Stimulated activated CD8-positive, alpha-beta memory T cell treated with anti-CD3 and anti-CD28 coated beads, Interleukin-12 subunit alpha, Interleukin-12 subunit beta, amount 100 ng/mL, for 24 hours (primary cell): ENCODE measurements around the gene PCSK5.

Experiments
- DNase-seq: peaks from one replicate; pipeline ENCODE4 v3.0.0-alpha.2; 2020; ENCODE audit errors: extremely low read depth

The PCSK5 gene

GRCh38 chr9:76188905-76189304 lies 298.4 kb downstream of the PCSK5 start:
- no peak for DNase-seq

DNA sequence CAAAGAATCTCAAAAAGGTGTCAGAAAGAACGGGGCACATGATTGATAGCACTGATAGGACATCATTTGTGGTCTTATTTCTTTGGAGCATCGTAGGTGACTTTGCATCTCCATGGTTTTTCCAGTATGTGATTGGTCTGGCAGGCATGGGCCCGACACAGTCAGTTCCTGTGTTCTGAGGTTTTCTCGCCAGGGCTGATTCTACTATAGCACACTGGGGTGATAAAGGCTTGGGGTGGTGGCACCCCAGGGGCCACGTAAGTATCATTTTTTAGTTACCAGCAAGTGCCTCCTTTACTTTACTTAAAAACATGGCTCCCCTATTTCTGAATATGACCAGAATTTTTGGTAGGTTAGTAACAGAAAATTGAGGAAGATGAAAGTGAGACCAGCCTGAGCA lies 301.0 kb downstream of the PCSK5 start:
- DNase-seq: no peak

DNA sequence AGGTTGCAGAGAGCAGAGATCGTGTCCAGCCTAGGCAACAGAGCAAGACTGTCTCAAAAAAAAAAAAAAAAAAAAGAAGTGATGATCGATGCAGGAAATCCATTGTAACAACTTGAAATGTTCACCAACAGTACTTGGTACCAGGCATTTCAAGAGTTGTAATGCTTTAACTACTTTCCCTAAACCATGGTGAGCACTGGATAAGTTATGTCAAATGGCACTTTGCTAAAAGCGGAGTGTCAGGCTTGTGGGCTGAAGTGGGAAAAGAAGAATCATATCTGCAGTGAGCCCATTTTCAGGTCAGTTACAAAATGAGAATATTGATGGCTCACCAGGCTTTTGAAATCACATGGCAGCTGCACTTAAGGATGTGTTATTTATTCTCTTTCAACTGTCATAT lies 301.5 kb downstream of the PCSK5 start:
- DNase-seq: no peak

GRCh38 chr9:76194896-76195295 lies 304.4 kb downstream of the PCSK5 start:
- DNase-seq: no peak

- no peak for DNase-seq
Observed at GRCh38 chr9:76198336-76198735, 307.9 kb downstream of the PCSK5 start.

GRCh38 chr9:76200315-76200714 lies 309.8 kb downstream of the PCSK5 start:
- no peak for DNase-seq

- no peak for DNase-seq
Observed at GRCh38 chr9:76200745-76201144, 310.3 kb downstream of the PCSK5 start.

GRCh38 chr9:76203373-76203772 lies 312.9 kb downstream of the PCSK5 start:
- no peak for DNase-seq

- DNase-seq: no peak
Observed at GRCh38 chr9:76206821-76207220, 316.3 kb downstream of the PCSK5 start.

- DNase-seq: no peak
Observed at GRCh38 chr9:76213751-76214150, 323.3 kb downstream of the PCSK5 start.

GRCh38 chr9:76215066-76215465 lies 324.6 kb downstream of the PCSK5 start:
- no peak for DNase-seq

DNA sequence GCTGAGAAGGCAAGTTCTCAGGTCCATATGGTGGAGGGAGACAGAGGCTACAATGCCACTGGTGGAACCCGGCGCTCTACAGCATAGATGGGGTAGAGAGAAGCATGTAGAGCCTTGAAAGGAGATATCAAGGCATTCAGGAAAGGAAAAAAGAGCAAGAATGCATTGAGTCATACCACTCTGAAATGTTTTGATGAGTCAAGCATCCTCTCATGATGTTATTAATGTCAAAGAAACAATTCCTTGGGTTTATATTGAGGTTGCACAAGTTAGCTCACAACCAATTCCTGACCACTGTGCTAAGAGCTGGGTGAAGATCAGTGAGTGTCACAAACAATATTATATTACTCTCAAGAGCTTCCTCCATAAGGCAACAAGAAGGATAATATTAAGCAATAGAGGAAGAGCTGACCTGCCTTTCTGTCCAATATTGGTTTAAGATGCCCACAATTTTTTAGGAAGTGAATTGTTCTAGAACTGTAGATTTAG lies 325.7 kb downstream of the PCSK5 start:
- no peak for DNase-seq

- no peak for DNase-seq
Observed at GRCh38 chr9:76218117-76218885, 327.8 kb downstream of the PCSK5 start.

- no peak for DNase-seq
Observed at GRCh38 chr9:76218886-76219445, 328.5 kb downstream of the PCSK5 start.

DNA sequence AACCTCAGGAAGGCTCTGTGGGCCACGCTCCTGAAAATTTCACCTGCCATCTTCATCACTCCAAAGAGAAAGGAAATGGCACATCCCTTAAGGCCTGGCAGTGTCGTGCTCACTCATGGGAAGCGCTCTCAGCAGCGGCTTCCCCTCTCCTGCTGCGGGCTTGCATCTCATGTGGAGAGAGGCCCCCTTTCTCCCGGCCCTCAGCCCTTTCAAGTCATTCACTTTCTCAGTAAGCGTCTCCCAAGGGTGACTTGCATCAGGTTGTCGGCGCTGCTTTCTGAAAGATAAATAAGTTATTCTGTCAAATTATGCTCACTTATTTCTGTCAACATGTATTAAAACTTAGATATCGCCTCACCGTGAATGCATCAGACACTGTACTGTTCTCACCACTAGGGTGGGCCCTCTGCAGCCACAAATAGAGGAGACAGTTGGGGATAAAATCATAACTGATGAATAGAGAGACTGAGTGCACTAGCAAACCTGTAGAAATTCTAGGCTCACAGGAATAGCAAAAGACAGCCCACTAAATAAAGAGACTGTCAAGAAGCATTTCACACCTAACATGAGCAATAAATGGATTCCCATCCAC lies 329.2 kb downstream of the PCSK5 start:
- no peak for DNase-seq

GRCh38 chr9:76221423-76221822 lies 330.9 kb downstream of the PCSK5 start:
- no peak for DNase-seq

GRCh38 chr9:76223749-76224340 lies 333.4 kb downstream of the PCSK5 start:
- DNase-seq: no peak

GRCh38 chr9:76227156-76227555 lies 336.7 kb downstream of the PCSK5 start:
- DNase-seq: no peak

DNA sequence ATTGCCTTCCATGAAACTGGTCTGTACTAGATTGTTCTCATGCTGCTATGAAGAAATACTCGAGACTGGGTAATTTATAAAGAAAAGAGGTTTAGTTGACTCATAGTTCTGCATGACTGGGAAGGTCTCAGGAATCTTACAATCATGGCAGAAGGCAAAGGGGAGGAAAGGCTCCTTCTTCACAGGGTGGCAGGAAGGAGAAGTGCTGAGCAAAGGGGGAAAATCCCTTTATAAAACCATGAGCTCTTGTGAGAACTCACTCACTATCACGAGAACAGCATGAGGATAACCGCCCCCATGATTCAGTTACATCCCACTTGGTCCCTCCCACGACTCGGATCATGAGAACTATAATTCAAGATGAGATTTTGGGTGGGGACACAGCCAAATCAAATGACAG lies 340.5 kb downstream of the PCSK5 start:
- no peak for DNase-seq

DNA sequence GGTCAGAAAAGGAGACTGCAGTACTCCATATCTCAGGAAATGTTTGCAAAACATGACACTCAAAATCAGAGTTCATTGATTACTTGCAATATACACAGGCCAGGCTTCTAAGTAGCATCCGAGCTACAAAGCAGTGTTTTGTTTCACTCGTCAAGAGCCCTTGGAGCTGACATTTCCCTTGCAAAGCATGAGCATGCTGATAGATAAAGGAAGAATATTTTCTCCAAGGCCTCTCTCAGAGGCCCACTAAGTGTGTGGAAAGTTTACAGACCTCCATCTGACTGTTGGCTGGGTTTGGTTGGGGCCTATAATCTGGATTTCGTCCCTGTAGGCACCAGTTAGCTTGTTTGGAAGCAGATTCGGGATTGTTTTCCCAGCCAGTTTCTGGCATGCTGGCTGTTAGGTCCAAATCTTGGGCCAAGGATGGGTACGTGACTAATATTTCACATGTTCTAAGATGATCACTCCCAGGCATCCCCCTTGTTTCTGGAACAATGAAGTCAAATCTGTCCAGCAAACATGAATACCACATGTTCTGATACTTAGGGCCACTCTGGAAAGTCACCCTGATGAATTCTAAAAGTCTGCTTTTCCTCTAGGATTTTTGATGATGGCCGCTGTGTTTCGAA lies 342.5 kb downstream of the PCSK5 start:
- no peak for DNase-seq

- no peak for DNase-seq
Observed at GRCh38 chr9:76240578-76240977, 350.1 kb downstream of the PCSK5 start.

DNA sequence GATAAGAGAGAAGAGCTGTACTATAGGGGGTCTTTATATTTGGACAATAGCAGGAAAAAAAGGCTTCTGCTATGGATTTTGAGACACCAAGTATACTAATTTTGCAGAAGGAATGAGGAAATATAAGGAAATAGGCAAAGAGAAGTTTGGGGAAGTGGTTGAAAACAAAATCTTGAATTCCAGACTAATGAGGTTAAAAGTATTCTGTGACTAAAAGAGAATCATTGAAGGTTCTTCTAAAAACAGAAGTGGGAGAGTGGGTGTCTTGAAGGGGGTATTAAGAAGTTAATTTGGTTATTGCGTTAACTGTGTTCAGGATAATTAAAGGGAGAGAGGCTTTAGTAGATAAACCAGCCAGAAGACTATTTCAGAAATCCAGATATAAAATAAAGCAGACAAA lies 355.0 kb downstream of the PCSK5 start:
- DNase-seq: no peak
